Measurements from ENCODE around the gene TWIST1. TPM values are rescaled to one million over a fixed set of nuclear protein-coding genes. Genes with fewer than 3 reads are reported as not detected.

The TWIST1 gene
- total RNA-seq, 1 experiment from 2014 or later, result not detected

DNA sequence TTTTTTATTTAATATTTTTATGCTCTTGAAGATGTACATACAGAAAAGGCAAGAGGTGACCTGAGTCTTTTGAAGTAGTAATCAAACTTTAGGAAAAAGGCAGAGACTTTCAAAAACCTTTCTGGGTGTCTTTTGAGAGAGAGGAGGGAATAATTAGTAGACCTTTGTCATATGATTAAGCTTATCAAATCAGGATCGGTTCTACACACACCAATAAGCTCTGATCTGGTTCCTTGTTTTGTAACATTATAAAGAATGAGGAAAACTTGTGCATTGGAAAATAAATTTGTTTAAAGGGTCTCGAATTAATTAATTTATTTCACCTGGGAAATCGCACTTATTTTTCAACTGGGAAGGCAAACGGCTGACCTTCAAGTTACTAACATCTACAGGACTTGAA is 11.9 kb downstream of the TWIST1 start:
- Histone ChIP-seq H3K4me1 (ENCODE audit: control insufficient read depth, insufficient read depth, low read length) (no peaks in the 10 kb centered on the region), H3K27ac (ENCODE audit: low read length) (no peak overlapping the region), H3K4me3 (ENCODE audit: low read depth in 2 of 2, low read length in 2 of 2) (peak overlapping the region in 1 of 2 experiments; percentile 33; a peak in 1 of 4 replicates), H3K9me3 (ENCODE audit: control insufficient read depth, insufficient read depth, low read depth, low read length) (no peaks in the 10 kb centered on the region), H3K36me3 (ENCODE audit: control insufficient read depth, insufficient read depth, low read length) (no peaks in the 10 kb centered on the region), H3K27me3 (ENCODE audit: control insufficient read depth, insufficient read depth, low read length) (no peaks in the 10 kb centered on the region)
- ATAC-seq (no peak), DNase-seq (ENCODE audit: low read depth, low spot score) (no peak)
- POLR2A ChIA-PET, result no interaction called here
- CTCF ChIA-PET, result no interaction called here
- intact Hi-C loops (cut with micrococcal nuclease; ENCODE audit: unreplicated experiment), result no loop called here
- BruUV-seq (replicated peaks), result no TSS peak
- TF ChIP-seq SIN3A (IDR thresholded peaks at IDR 0.05; ENCODE audit: borderline replicate concordance, insufficient read depth, low read depth, low read length), result no peak
- TF ChIP-seq, protein P1, sequence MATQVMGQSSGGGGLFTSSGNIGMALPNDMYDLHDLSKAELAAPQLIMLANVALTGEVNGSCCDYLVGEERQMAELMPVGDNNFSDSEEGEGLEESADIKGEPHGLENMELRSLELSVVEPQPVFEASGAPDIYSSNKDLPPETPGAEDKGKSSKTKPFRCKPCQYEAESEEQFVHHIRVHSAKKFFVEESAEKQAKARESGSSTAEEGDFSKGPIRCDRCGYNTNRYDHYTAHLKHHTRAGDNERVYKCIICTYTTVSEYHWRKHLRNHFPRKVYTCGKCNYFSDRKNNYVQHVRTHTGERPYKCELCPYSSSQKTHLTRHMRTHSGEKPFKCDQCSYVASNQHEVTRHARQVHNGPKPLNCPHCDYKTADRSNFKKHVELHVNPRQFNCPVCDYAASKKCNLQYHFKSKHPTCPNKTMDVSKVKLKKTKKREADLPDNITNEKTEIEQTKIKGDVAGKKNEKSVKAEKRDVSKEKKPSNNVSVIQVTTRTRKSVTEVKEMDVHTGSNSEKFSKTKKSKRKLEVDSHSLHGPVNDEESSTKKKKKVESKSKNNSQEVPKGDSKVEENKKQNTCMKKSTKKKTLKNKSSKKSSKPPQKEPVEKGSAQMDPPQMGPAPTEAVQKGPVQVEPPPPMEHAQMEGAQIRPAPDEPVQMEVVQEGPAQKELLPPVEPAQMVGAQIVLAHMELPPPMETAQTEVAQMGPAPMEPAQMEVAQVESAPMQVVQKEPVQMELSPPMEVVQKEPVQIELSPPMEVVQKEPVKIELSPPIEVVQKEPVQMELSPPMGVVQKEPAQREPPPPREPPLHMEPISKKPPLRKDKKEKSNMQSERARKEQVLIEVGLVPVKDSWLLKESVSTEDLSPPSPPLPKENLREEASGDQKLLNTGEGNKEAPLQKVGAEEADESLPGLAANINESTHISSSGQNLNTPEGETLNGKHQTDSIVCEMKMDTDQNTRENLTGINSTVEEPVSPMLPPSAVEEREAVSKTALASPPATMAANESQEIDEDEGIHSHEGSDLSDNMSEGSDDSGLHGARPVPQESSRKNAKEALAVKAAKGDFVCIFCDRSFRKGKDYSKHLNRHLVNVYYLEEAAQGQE (IDR thresholded peaks at IDR 0.05; ENCODE audit: insufficient read depth in 1 of 2, low read depth in 2 of 2, low read length in 1 of 2), result no peak
- no peak for TF ChIP-seq POLR2AphosphoS5 (IDR thresholded peaks at IDR 0.05; ENCODE audit: low read depth, low read length)
- TF ChIP-seq TCF7L2 (IDR thresholded peaks at IDR 0.05; ENCODE audit: low read depth, low read length), result no peak
- TF ChIP-seq, protein P2, sequence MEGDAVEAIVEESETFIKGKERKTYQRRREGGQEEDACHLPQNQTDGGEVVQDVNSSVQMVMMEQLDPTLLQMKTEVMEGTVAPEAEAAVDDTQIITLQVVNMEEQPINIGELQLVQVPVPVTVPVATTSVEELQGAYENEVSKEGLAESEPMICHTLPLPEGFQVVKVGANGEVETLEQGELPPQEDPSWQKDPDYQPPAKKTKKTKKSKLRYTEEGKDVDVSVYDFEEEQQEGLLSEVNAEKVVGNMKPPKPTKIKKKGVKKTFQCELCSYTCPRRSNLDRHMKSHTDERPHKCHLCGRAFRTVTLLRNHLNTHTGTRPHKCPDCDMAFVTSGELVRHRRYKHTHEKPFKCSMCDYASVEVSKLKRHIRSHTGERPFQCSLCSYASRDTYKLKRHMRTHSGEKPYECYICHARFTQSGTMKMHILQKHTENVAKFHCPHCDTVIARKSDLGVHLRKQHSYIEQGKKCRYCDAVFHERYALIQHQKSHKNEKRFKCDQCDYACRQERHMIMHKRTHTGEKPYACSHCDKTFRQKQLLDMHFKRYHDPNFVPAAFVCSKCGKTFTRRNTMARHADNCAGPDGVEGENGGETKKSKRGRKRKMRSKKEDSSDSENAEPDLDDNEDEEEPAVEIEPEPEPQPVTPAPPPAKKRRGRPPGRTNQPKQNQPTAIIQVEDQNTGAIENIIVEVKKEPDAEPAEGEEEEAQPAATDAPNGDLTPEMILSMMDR (IDR thresholded peaks at IDR 0.05), result no peak
- in situ Hi-C loops (cut with HindIII; ENCODE audit: low pct_unique_long_range_greater_than_20kb, low sequenced_read_pairs), result no loop called here

DNA sequence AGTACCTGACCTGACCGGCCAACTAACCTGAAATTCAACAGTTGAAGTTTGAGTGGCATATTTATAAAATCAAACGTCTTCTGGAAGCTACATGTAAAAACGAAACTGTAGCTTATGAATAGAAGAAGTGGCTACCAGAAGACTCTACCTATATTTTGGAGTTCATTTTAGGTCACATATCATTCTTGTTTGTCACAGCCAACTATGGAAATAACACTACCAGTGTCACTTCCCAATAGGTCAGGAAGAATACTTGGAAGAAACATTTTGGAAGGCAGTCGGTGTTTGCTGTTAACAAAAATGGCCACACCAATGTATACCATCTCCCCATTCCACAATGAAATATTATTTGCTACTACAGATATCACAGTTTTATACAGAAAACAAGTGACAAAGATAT is 12.6 kb downstream of the TWIST1 start:
- ChIA-PET CTCF (no interaction called here), POLR2A (no interaction called here)
- in situ Hi-C loops (cut with HindIII; ENCODE audit: low pct_unique_long_range_greater_than_20kb, low sequenced_read_pairs) (no loop called here), intact Hi-C loops (cut with micrococcal nuclease; ENCODE audit: unreplicated experiment) (no loop called here)
- BruUV-seq (replicated peaks), result no TSS peak
- H3K36me3 ChIP-seq (ENCODE audit: control insufficient read depth, insufficient read depth, low read length), result no peaks in the 10 kb centered on the region
- H3K4me1 ChIP-seq (ENCODE audit: control insufficient read depth, insufficient read depth, low read length), result no peaks in the 10 kb centered on the region
- ATAC-seq, result no peak
- DNase-seq (ENCODE audit: low read depth, low spot score), result no peak
- no peaks in the 10 kb centered on the region for H3K9me3 ChIP-seq (ENCODE audit: control insufficient read depth, insufficient read depth, low read depth, low read length)
- H3K27me3 ChIP-seq (ENCODE audit: control insufficient read depth, insufficient read depth, low read length), result no peaks in the 10 kb centered on the region
- no peak overlapping the region for H3K27ac ChIP-seq (ENCODE audit: low read length)
- no peak overlapping the region for H3K4me3 ChIP-seq (ENCODE audit: low read depth in 2 of 2, low read length in 2 of 2)
- TF ChIP-seq, protein P1 (IDR thresholded peaks at IDR 0.05; ENCODE audit: insufficient read depth in 1 of 2, low read depth in 2 of 2, low read length in 1 of 2), result no peak
- TF ChIP-seq SIN3A (IDR thresholded peaks at IDR 0.05; ENCODE audit: borderline replicate concordance, insufficient read depth, low read depth, low read length) (no peak), TCF7L2 (IDR thresholded peaks at IDR 0.05; ENCODE audit: low read depth, low read length) (no peak), POLR2AphosphoS5 (IDR thresholded peaks at IDR 0.05; ENCODE audit: low read depth, low read length) (no peak)
- TF ChIP-seq, protein P2 (IDR thresholded peaks at IDR 0.05), result no peak
